AG10803 (cell line): ENCODE results near the gene PTPRG.

Experiments used
- DNase-seq: peaks from one replicate; pipeline ENCODE4 v3.0.0; 2010; ENCODE audit warnings: low read depth
- H3K4me3 ChIP-seq: 2 replicates; pipeline ENCODE4 v1.5.1; 2011; ENCODE audit warnings: mild to moderate bottlenecking, low read length, control low read depth
- CTCF ChIP-seq: conservative IDR thresholded peaks from 2 replicates; pipeline ENCODE4 v1.5.1; 2011; ENCODE audit warnings: mild to moderate bottlenecking, low read length, control low read depth, inconsistent platforms

Gene PTPRG

GRCh38 chr3:62159056-62159708 is 597.8 kb downstream of the PTPRG start:
- DNase-seq, result no peak
- no peak for TF ChIP-seq CTCF
- H3K4me3 ChIP-seq, result no peak overlapping the region

- H3K4me3 ChIP-seq, result no peak overlapping the region
- no peak for TF ChIP-seq CTCF
- peak; percentile 82 for DNase-seq
Measured at GRCh38 chr3:62159709-62160092, 598.3 kb downstream of the PTPRG start.

- no peak overlapping the region for H3K4me3 ChIP-seq
- peak; percentile 54 for DNase-seq
- TF ChIP-seq CTCF, result no peak
Measured at GRCh38 chr3:62161371-62161770, 600.0 kb downstream of the PTPRG start.

- peak; percentile 11 for DNase-seq
- no peak overlapping the region for H3K4me3 ChIP-seq
- no peak for TF ChIP-seq CTCF
Measured at GRCh38 chr3:62164196-62164595, 602.8 kb downstream of the PTPRG start.

GRCh38 chr3:62164746-62165145 is 603.4 kb downstream of the PTPRG start:
- no peak for TF ChIP-seq CTCF
- no peak overlapping the region for H3K4me3 ChIP-seq
- no peak for DNase-seq

GRCh38 chr3:62167566-62168262 is 606.3 kb downstream of the PTPRG start:
- no peak overlapping the region for H3K4me3 ChIP-seq
- TF ChIP-seq CTCF, result no peak
- DNase-seq, result peak; percentile 62

- TF ChIP-seq CTCF, result no peak
- DNase-seq, result no peak
Measured at GRCh38 chr3:62168356-62168755, 607.0 kb downstream of the PTPRG start.

More at GRCh38 chr3:62168356-62168755, 607.0 kb downstream of the PTPRG start:
- no peak overlapping the region for H3K4me3 ChIP-seq
